ENCODE data around the gene NFS1.
"Not testable (repeated sequence)": the region's sequence is repeated elsewhere in the genome, so short reads cannot be mapped to it uniquely, and the experiment has no call there.

NFS1 gene

DNA sequence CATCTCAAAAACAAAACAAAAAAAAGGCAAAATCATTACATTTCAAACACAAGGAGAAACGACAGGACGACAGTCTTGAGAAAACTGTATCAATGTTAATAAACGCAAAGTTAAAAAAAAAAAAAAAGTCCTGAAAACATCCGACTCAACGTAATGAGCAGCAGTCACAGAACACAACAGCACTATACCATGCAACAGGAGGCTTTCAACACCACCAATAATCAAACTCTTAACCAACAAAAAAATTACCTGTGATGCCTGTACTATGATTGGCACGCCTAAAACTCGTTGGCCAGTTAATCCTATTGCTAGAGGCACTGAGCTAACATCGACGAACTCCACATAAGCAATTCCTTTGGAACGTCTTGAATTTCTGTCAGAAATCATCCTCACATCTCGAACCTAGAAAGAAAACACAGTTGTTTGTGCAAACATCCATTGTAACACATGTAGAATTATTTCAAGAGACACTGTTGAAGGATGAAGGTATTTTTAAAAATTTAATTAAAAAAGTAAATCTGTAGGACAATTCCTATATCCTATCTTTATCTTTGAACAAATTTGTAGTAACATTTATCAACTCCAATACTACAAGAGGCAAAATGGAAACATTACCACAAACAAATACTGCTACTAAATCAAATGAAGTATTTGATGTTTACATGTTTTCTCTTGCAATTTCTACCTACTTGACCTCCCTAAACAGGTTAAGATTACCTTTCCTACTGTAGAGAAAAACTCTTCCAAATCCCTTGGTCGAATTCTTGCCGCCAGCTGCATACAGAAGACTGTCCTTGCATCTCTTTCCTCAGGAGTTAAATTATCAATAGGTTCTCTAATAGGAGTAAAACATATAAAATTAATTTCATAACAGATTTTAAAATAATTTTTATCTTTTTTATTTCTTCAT is 25.4 kb upstream of the NFS1 start:
- Histone ChIP-seq H3K4me3 (ENCODE audit: low read depth in 1 of 2, low read length in 2 of 2) (no peak overlapping the region), H3K27me3 (ENCODE audit: insufficient read depth, low read length, poor library complexity) (no peaks in the 10 kb centered on the region), H3K27ac (ENCODE audit: low read length) (no peak overlapping the region), H3K36me3 (ENCODE audit: insufficient read depth, low read length) (peaks cover 98% of the 10 kb centered on the region), H3K4me1 (ENCODE audit: insufficient read depth, low read length) (peaks cover 8% of the 10 kb centered on the region; the same call in 1 of the 2 replicates), H3K9me3 (ENCODE audit: insufficient read depth, low read length, severe bottlenecking) (no peaks in the 10 kb centered on the region), H3K4me2 (ENCODE audit: insufficient read depth, low read length) (no peak overlapping the region), H2AFZ (ENCODE audit: low read depth, low read length) (no peak overlapping the region), H3K79me2 (ENCODE audit: insufficient read depth, low read length) (peaks cover 98% of the 10 kb centered on the region), H4K20me1 (ENCODE audit: insufficient read depth, low read length) (peaks cover 91% of the 10 kb centered on the region), H3K9ac (ENCODE audit: low read depth, low read length) (no peak overlapping the region)
- DNase-seq (no peak), ATAC-seq (ENCODE audit: insufficient read depth, low read depth) (no peak)
- TF ChIP-seq EZH2 (IDR thresholded peaks at IDR 0.05; ENCODE audit: borderline replicate concordance, low read depth, low read length, severe bottlenecking): no peak
- TF ChIP-seq CTCF (IDR thresholded peaks at IDR 0.05; ENCODE audit: borderline replicate concordance, extremely low read depth, low read length, poor library complexity, severe bottlenecking): no peak

DNA sequence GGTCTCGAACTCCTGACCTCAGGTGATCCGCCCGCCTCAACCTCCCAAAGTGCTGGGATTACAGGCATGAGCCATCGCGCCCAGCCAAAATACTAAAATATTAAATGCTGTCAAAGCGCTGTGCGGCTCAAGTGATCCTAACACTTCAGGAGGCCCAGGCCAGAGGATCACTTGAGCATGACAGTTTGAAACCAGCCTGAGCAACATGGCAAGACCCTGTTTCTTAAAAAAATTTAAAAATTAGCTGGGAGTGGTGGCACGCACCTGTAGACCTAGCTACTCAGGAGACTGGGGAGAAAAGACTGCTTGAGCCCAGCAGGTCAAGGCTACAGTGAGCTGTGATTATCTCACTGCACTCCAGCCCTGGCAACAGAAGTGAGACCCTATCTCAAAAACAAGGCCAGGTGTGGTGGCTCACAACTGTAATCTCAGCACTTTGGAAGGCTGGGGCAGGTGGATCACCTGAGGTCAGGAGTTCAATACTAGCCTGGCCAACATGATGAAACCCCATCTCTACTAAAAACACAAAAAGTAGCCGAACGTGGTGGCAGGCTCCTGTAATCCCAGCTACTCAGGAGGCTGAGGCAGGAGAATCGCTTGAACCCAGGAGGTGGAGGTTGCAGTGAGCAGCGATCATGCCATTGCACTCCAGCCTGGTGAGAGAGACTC is 24.6 kb upstream of the NFS1 start:
- H3K9me3 ChIP-seq (ENCODE audit: insufficient read depth, low read length, severe bottlenecking); H2AFZ ChIP-seq (ENCODE audit: low read depth, low read length); H3K4me2 ChIP-seq (ENCODE audit: insufficient read depth, low read length); ATAC-seq (ENCODE audit: insufficient read depth, low read depth); H3K9ac ChIP-seq (ENCODE audit: low read depth, low read length); H3K27ac ChIP-seq (ENCODE audit: low read length); H3K27me3 ChIP-seq (ENCODE audit: insufficient read depth, low read length, poor library complexity); H3K4me3 ChIP-seq (ENCODE audit: low read depth in 1 of 2, low read length in 2 of 2); DNase-seq: not testable (repeated sequence)
- peaks cover 91% of the 10 kb centered on the region for H4K20me1 ChIP-seq (ENCODE audit: insufficient read depth, low read length)
- H3K36me3 ChIP-seq (ENCODE audit: insufficient read depth, low read length): peaks cover 98% of the 10 kb centered on the region
- peaks cover 98% of the 10 kb centered on the region for H3K79me2 ChIP-seq (ENCODE audit: insufficient read depth, low read length)
- peaks cover 11% of the 10 kb centered on the region for H3K4me1 ChIP-seq (ENCODE audit: insufficient read depth, low read length)

GRCh38 chr20:35723275-35723639 is 24.1 kb upstream of the NFS1 start:
- H3K79me2 ChIP-seq (ENCODE audit: insufficient read depth, low read length): peaks cover 98% of the 10 kb centered on the region

DNA sequence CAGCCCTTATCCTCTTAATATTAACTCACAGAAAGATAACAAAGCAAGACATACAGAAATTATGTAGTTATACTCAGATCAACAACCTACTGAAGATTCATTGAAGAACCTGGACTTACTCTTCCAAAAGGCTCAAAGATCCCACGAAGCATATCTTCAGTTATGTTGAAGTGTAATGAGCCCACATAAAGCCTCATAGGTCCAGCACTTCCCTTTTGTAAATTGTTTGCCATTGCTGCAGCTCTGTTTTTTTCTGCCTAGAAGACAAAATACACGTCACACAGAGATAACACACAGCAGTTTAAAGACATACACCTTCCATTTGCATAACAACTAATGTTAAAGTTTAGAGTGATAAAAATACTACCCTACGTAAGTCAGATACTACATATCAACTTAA is 22.5 kb upstream of the NFS1 start:
- Histone ChIP-seq H3K27ac (ENCODE audit: low read length) (no peak overlapping the region), H3K79me2 (ENCODE audit: insufficient read depth, low read length) (peaks cover 98% of the 10 kb centered on the region), H3K36me3 (ENCODE audit: insufficient read depth, low read length) (peaks cover 99% of the 10 kb centered on the region), H4K20me1 (ENCODE audit: insufficient read depth, low read length) (peaks cover 93% of the 10 kb centered on the region), H3K4me1 (ENCODE audit: insufficient read depth, low read length) (peaks cover 11% of the 10 kb centered on the region), H3K4me3 (ENCODE audit: low read depth in 1 of 2, low read length in 2 of 2) (no peak overlapping the region), H3K9ac (ENCODE audit: low read depth, low read length) (no peak overlapping the region), H2AFZ (ENCODE audit: low read depth, low read length) (no peak overlapping the region), H3K9me3 (ENCODE audit: insufficient read depth, low read length, severe bottlenecking) (no peaks in the 10 kb centered on the region), H3K4me2 (ENCODE audit: insufficient read depth, low read length) (no peak overlapping the region), H3K27me3 (ENCODE audit: insufficient read depth, low read length, poor library complexity) (no peaks in the 10 kb centered on the region)
- TF ChIP-seq CTCF (IDR thresholded peaks at IDR 0.05; ENCODE audit: borderline replicate concordance, extremely low read depth, low read length, poor library complexity, severe bottlenecking): no peak
- ATAC-seq (ENCODE audit: insufficient read depth, low read depth): no peak
- DNase-seq: no peak

More at GRCh38 chr20:35723275-35723639, 24.1 kb upstream of the NFS1 start:
- not testable (repeated sequence) for H3K9ac ChIP-seq (ENCODE audit: low read depth, low read length); H3K9me3 ChIP-seq (ENCODE audit: insufficient read depth, low read length, severe bottlenecking); H3K27ac ChIP-seq (ENCODE audit: low read length); DNase-seq; ATAC-seq (ENCODE audit: insufficient read depth, low read depth); H3K27me3 ChIP-seq (ENCODE audit: insufficient read depth, low read length, poor library complexity); H2AFZ ChIP-seq (ENCODE audit: low read depth, low read length); H3K4me2 ChIP-seq (ENCODE audit: insufficient read depth, low read length); H3K4me3 ChIP-seq (ENCODE audit: low read depth in 1 of 2, low read length in 2 of 2)
- Histone ChIP-seq H4K20me1 (ENCODE audit: insufficient read depth, low read length) (peaks cover 91% of the 10 kb centered on the region), H3K4me1 (ENCODE audit: insufficient read depth, low read length) (peaks cover 11% of the 10 kb centered on the region), H3K36me3 (ENCODE audit: insufficient read depth, low read length) (peaks cover 98% of the 10 kb centered on the region)

Data from DND-41 (cell line).